ENCODE measurements around the gene PINLYP.

The PINLYP gene

GRCh38 chr19:43619262-43620060 lies 43.9 kb downstream of the PINLYP start, which contains the start of gene ZNF428:
Gene ZNF428 (minus strand): TSS chr19:43619629. CDS start chr19:43614304, 5,325 bp downstream.
- TF ChIP-seq GATA3 (IDR thresholded peaks at IDR 0.05; ENCODE audit: low read depth, low read length) (no peak), GATA2 (IDR thresholded peaks at IDR 0.05; ENCODE audit: low read depth, low read length) (0 out of 2 replicates have a peak, but pooled peaks have one; percentile 41)

GRCh38 chr19:43620061-43621001 lies 44.7 kb downstream of the PINLYP start:
- TF ChIP-seq GATA3 (IDR thresholded peaks at IDR 0.05; ENCODE audit: low read depth, low read length) (no peak), GATA2 (IDR thresholded peaks at IDR 0.05; ENCODE audit: low read depth, low read length) (no peak; the same call in 1 of the 2 replicates)

DNA sequence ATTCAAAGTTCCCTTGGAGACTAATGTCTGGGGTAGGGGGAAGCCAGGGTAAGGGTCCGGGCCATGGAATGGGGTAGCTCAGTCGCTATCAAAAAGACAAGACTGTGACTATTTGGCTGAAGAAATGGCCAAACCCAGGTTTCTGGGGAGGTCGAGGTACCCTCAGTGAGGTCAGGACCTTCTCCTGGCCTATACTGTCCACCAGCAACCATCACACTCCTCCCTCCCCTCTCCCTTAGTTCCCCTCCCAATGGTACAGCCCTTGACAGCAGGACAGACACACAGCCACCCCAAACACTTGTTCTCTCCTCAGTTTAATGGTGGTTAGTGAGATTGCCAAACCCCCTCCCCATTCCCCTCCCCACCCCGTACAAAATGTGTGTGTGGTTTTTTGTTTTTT lies 46.5 kb downstream of the PINLYP start:
- TF ChIP-seq GATA3 (IDR thresholded peaks at IDR 0.05; ENCODE audit: low read depth, low read length) (no peak), GATA2 (IDR thresholded peaks at IDR 0.05; ENCODE audit: low read depth, low read length) (no peak)

DNA sequence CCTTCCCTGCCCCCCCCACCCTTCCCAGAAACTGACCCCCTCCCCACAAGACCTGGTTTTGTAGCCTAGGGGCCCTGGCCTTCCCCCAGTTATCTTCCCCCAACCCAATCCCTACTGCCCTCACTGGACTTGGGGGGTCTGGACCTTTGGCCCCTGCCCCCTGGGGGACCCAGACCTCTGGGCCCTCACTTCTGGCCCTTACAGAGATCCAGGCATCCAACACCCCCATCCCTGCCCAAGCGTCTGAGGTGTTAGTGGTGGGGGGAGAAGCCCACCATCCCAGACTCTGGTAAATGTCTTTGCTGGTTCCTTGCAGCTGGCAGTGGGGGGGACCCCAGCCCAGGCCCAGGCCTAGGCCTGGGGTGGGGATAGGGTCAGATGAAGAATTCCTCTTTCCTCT lies 47.4 kb downstream of the PINLYP start:
- TF ChIP-seq GATA2 (IDR thresholded peaks at IDR 0.05; ENCODE audit: low read depth, low read length) (no peak), GATA3 (IDR thresholded peaks at IDR 0.05; ENCODE audit: low read depth, low read length) (no peak)

- TF ChIP-seq GATA3 (IDR thresholded peaks at IDR 0.05; ENCODE audit: low read depth, low read length) (no peak), GATA2 (IDR thresholded peaks at IDR 0.05; ENCODE audit: low read depth, low read length) (no peak)
Measured at GRCh38 chr19:43623889-43624670, 48.5 kb downstream of the PINLYP start.

DNA sequence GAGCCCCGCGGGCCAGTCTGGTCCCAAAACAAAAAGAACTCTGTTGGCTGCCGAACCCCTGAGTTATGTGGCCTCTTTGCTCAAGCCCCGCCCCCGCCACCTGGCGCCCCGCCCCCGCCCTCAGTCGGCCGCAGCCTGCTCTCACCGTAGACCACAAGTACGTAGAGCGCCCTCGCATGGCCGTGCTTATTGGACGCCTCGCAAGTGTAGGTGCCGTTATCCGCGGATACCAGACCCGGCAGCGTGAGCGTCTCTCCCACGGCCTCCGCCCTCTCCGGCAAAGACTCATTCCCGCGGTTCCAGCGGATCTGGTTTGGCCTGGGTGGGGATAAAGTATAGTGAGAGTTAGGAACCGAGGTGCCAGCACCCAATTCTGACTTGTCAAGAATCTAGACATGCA lies 49.3 kb downstream of the PINLYP start:
- TF ChIP-seq GATA2 (IDR thresholded peaks at IDR 0.05; ENCODE audit: low read depth, low read length) (no peak), GATA3 (IDR thresholded peaks at IDR 0.05; ENCODE audit: low read depth, low read length) (no peak)

DNA sequence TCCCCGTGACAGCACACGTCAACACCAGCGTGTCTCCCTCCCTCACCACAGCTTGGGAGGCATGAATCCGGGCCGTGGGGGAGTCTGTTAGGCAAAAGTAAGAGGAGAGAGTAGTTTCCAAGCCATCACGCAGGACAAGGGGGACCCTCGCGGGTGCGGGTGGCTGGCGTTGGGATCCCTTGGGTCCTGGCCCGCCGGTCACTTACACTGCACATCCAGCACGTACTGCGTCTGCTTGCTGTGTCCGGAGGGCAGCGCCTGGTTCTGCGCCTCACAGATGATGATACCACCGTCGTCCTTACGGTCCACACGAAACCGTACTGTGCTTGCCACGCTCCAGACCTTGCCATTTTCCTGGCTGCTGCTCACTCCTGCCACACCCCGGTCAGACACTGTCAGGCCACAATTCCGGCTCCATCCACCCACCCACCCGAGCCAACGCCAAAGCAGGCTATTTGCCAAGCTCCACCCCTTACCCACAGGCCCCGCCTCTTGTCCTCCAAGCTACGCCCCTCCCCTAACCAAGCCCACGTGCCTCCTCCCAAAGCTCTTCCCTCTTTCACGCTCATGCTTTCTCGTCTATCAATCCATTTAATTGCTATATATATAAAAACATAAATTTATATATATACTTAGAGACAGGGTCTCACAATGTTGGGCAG lies 50.4 kb downstream of the PINLYP start:
- TF ChIP-seq GATA2 (IDR thresholded peaks at IDR 0.05; ENCODE audit: low read depth, low read length): no peak
- no peak for TF ChIP-seq GATA3 (IDR thresholded peaks at IDR 0.05; ENCODE audit: low read depth, low read length)

- no peak for TF ChIP-seq GATA2 (IDR thresholded peaks at IDR 0.05; ENCODE audit: low read depth, low read length)
- TF ChIP-seq GATA3 (IDR thresholded peaks at IDR 0.05; ENCODE audit: low read depth, low read length): no peak
Measured at GRCh38 chr19:43626838-43627237, 51.2 kb downstream of the PINLYP start.

DNA sequence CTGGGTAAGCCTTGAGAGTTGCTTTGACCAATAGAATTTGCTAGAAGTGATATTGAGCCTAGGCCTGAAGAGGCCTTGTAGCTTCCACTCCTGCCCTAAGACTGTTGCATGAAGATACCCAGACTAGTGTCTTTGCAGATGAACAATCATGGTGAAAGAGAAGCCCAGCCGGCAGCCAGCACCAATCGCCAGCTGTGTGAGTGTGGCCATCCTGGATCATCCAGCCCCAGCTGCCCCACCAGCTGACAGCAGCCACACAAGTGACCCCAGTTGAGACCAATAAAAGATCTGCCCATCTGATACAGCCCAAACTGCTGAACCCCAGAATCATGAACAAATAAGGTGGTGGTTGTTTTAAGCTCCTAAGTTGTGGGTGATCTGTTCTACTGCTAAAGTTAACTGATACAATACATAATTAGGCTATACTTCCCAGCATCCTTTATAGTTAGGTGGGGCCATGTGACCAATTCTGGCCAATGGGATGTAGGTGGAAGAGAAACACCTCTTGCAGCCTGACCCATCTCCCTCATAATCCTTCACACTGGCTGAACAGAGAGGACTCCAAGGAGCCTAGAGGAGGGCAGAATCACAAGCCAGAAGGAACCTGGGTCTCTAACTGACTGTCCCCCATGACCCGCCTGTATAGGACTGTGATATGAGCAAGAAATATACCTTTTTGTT lies 53.2 kb downstream of the PINLYP start:
- TF ChIP-seq GATA2 (IDR thresholded peaks at IDR 0.05; ENCODE audit: low read depth, low read length) (no peak), GATA3 (IDR thresholded peaks at IDR 0.05; ENCODE audit: low read depth, low read length) (no peak)

DNA sequence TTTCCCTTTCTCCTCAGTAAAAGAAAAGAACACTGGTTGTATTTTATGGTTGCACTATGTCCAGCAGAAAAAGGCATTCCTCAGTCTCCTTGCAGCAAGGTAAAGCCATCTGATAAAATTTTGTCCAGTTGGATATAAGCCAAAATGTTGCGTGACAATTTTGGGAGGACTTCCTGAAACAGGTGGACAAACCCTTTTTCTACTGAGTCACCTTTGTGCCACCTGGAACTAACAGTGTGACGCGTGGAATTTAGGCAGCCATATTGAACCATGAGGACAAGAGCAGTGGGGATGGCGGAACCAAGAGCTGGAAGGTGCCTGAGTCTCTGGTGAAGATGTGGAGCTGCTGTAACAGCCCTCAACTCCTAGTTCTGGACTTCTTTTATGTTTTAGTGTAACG lies 55.9 kb downstream of the PINLYP start:
- no peak for TF ChIP-seq GATA3 (IDR thresholded peaks at IDR 0.05; ENCODE audit: low read depth, low read length)
- TF ChIP-seq GATA2 (IDR thresholded peaks at IDR 0.05; ENCODE audit: low read depth, low read length): no peak

All from SH-SY5Y (cell line).